Spleen (tissue), 11 donors: Measurements from ENCODE around the gene NPHP4. TPM values are rescaled to one million over a fixed set of nuclear protein-coding genes. Genes with fewer than 3 reads are reported as not detected.
A peak's percentile ranks its signal among the peaks of the same experiment; 100 is the strongest.

ENCODE experiments used
- DNase-seq: peaks from one replicate; pipeline ENCODE4 v3.0.0-alpha.2; 2020
- H3K27ac ChIP-seq, 8 donors: fragments of 200-600 bp; sonication (generic) in 7 of 8; 1 replicate in 4 of 8; 2 replicates in 4 of 8; pipeline versions ENCODE4 v1.5.0 to v1.8.0; 2016 to 2021; ENCODE audit warnings: inconsistent platforms in 4 of 8, mild to moderate bottlenecking in 4 of 8, moderate library complexity in 1 of 8
- H3K27me3 ChIP-seq, 7 donors: fragments of 200-600 bp; sonication (generic) in 6 of 7; replicated peaks in 1 of 7; 1 replicate in 4 of 7; 2 replicates in 3 of 7; pipeline versions ENCODE4 v1.5.0 to v1.8.0; 2016 to 2021; ENCODE audit warnings: inconsistent platforms in 3 of 7, mild to moderate bottlenecking in 1 of 7
- H3K36me3 ChIP-seq, 6 donors: fragments of 200-600 bp; sonication (generic) in 5 of 6; 1 replicate in 4 of 6; 2 replicates in 2 of 6; pipeline versions ENCODE4 v1.5.0 to v1.8.0; 2016 to 2021; ENCODE audit warnings: inconsistent platforms in 2 of 6
- H3K4me1 ChIP-seq, 6 donors: fragments of 200-600 bp; sonication (generic) in 5 of 6; 1 replicate in 3 of 6; 2 replicates in 3 of 6; pipeline versions ENCODE4 v1.5.0 to v1.8.0; 2016 to 2021; ENCODE audit warnings: inconsistent platforms in 3 of 6
- H3K4me3 ChIP-seq, 8 donors: fragments of 200-600 bp; sonication (generic) in 7 of 8; 1 replicate in 4 of 8; 2 replicates in 4 of 8; pipeline versions ENCODE4 v1.5.0 to v1.8.0; 2016 to 2021; ENCODE audit warnings: inconsistent platforms in 4 of 8, mild to moderate bottlenecking in 4 of 8, moderate library complexity in 2 of 8
- H3K9me3 ChIP-seq, 8 donors: fragments of 200-600 bp; sonication (generic) in 7 of 8; 1 replicate in 4 of 8; 2 replicates in 4 of 8; pipeline versions ENCODE4 v1.5.0 to v1.8.0; 2016 to 2021; ENCODE audit warnings: inconsistent platforms in 4 of 8
- CTCF ChIP-seq, 11 experiments: fragments of 200-600 bp in 7 of 11; fragments of 450-650 bp in 4 of 11; sonication (generic) in 4 of 11; IDR thresholded peaks in 8 of 11; conservative IDR thresholded peaks in 3 of 11; 1 replicate in 7 of 11; 2 replicates in 4 of 11; pipeline versions ENCODE4 v1.4.0 to v1.8.0; 2016 to 2021; ENCODE audit warnings: antibody characterized with exemption in 11 of 11, inconsistent platforms in 4 of 11, mild to moderate bottlenecking in 1 of 11
- POLR2A ChIP-seq, 3 donors: fragments of 450-650 bp; IDR thresholded peaks; one replicate each; pipeline ENCODE4 v1.5.1; 2017; ENCODE audit warnings: antibody characterized with exemption in 3 of 3, mild to moderate bottlenecking in 1 of 3
- POLR2AphosphoS5 ChIP-seq, 3 donors: sonication (generic); formaldehyde crosslinking; IDR thresholded peaks; one replicate each; pipeline ENCODE4 v1.5.1; 2017; ENCODE audit warnings: antibody characterized with exemption in 3 of 3
- WGBS, 5 donors: extraction: QIAGEN DNeasy Blood & Tissue Kit in 3 of 5; methylation state at CpG; one replicate each; pipeline versions ENCODE4 v1.1.5 to v1.1.7; 2013 to 2018; 5-methylcytosine and 5-hydroxymethylcytosine counted together
- intact Hi-C: fragments of 100-400 bp; cut with DNase I; formaldehyde crosslinking; loops from one replicate; pipeline ENCODE4 v1.15.0; 2023; ENCODE audit warnings: low total_unique reads
- polyA plus RNA-seq, 3 donors: library from polyadenylated mRNA; stranded (reverse); fragments of 200-250 nt; gene quantifications; one replicate each; pipeline ENCODE4 v1.2.1, GENCODE V29; 2013
- total RNA-seq, 7 donors: library from RNA; depleted of rRNA in 3 of 7; stranded (reverse); fragments of >200 nt in 3 of 7; fragmentation: NEBNext Ultra II Directional in 4 of 7; extraction: Animal tissue kit (Norgen Biotek cat#: 25700) in 4 of 7; gene quantifications; one replicate each; pipeline versions ENCODE4 v1.1.0 to v1.2.1, GENCODE V29; 2016 to 2021
- donor health status: healthy with polysubstance abuse.
- donor health status: DM: no; HTN: no; CAD: no; lungs with moderate emphysema.
- donor health status: DM: no; HTN: no; CAD: no.
- donor health status: Bipolar disorder and iron deficiency.
- donor health status: healthy.
- donor health status: DM: no; HTN: no; CAD: no.
- donor health status: DM: yes; HTN: yes; CAD: no.

NPHP4 gene
- total and polyA plus RNA-seq, 10 donors: 1.2 to 17.5 (median 9.4) TPM

DNA sequence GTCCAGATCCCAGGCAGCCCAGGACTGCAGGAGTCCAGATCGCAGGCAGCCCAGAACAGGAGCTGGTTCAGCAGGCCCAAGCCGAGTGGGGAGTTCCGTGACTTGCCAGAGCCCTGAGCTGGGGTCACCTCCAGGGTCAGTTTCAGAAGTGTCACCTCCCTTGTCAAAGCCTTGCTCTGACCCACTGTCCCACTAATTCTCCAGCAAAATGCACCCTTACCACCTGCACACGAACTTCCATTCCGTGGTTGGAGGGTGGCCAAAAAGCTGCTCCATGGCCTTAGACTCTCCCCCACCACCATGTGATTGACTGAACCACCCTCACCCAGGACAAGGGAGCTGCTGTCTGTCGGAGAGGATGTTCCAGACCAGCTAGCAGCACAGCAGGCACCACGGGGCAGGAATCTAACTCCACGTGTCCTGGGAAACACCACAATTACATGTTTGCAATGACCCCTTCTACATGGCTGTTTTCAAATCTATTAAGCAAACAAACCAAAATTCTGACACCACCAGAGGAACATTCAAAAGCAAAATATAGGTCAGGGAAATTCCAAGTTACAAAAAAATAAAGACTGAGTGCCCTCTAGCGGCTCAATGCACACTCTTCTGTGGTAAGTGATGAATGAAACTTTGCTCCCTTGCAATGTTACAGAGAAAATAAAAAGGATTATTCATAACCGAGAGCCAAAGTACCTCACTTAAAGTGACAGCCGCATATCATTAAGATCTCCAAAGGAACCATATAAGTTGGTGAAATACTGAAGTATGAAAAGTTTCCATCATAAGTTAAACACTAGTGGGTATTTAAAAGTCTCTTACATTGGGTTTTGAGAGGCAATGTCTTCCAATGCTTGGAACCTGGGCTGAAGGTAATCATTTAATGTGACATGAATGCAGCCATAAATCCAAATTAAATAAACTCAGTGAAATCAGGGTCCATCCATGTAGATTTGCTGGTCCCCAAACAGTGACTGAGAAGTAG is 76.3 kb downstream of the NPHP4 start:
- TF ChIP-seq POLR2AphosphoS5 (IDR thresholded peaks at IDR 0.05) (no peak), CTCF (IDR thresholded peaks at IDR 0.05 in 8 of 11, conservative IDR thresholded peaks at IDR 0.05 in 3 of 11) (peak in 10 of 11 experiments; percentile 31 to 68 (median 58))
- Histone ChIP-seq H3K4me3 (no peak overlapping the region), H3K27me3 (no peaks in the 10 kb centered on the region), H3K9me3 (no peaks in the 10 kb centered on the region), H3K4me1 (peaks cover 0 to 8% (median 0%) of the 10 kb centered on the region in 6 donors), H3K27ac (no peak overlapping the region), H3K36me3 (peaks cover 0 to 17% (median 0%) of the 10 kb centered on the region in 6 donors)
- 55 to 71% (median 61%) methylated on average over 11 of the region's 11 CpGs for WGBS, 5 donors
- intact Hi-C loops: loop anchor here (10.0 kb wide), 1 partner anchor 401 kb away; no protein-coding TSS in a partner anchor
- DNase-seq: no peak

GRCh38 chr1:5914676-5915365 is 77.4 kb downstream of the NPHP4 start:
- no peaks in the 10 kb centered on the region for H3K27me3 ChIP-seq
- 92 to 95% (median 93%) methylated on average over 12 to 14 of the region's 14 CpGs for WGBS, 5 donors
- no peaks in the 10 kb centered on the region for H3K9me3 ChIP-seq
- intact Hi-C loops: loop anchor here (10.0 kb wide), 1 partner anchor 400 kb away; no protein-coding TSS in a partner anchor
- TF ChIP-seq POLR2AphosphoS5 (IDR thresholded peaks at IDR 0.05): no peak
- TF ChIP-seq POLR2A (IDR thresholded peaks at IDR 0.05): no peak
- no peak for DNase-seq
- peaks cover 0 to 10% (median 0%) of the 10 kb centered on the region in 6 donors for H3K36me3 ChIP-seq
- H3K27ac ChIP-seq: no peak overlapping the region
- no peak overlapping the region for H3K4me3 ChIP-seq
- peaks cover 0 to 8% (median 0%) of the 10 kb centered on the region in 6 donors for H3K4me1 ChIP-seq

DNA sequence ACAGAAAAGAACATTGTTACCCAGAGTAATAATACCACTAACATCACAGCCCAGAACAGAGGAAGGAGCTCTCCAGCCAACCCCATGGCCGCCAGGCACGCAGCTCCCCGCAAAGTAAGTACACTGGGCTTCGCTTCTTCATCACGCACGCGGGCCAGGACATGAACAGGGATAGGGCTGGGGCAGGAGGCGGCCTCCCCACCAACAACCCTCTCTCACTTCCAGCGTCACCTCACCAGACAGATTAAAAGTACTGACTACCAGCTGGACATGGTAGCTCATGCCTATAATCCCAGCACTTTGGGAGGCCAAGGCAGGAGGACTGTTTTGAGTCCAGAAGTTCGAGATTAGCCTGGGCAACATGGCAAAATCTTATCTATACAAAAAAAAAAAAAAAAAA is 78.3 kb downstream of the NPHP4 start:
- Histone ChIP-seq H3K27me3 (no peaks in the 10 kb centered on the region), H3K4me3 (no peak overlapping the region), H3K27ac (no peak overlapping the region), H3K9me3 (no peaks in the 10 kb centered on the region), H3K4me1 (peaks cover 0 to 8% (median 0%) of the 10 kb centered on the region in 6 donors), H3K36me3 (peaks cover 0 to 14% (median 0%) of the 10 kb centered on the region in 6 donors)
- 94 to 99% (median 96%) methylated on average over 10 of the region's 10 CpGs for WGBS, 5 donors
- peak; percentile 42 for DNase-seq
- intact Hi-C loops: loop anchor here (10.0 kb wide), 1 partner anchor 399 kb away; no protein-coding TSS in a partner anchor
- no peak for TF ChIP-seq POLR2A (IDR thresholded peaks at IDR 0.05)
- no peak for TF ChIP-seq POLR2AphosphoS5 (IDR thresholded peaks at IDR 0.05)
- no peak for TF ChIP-seq CTCF (IDR thresholded peaks at IDR 0.05 in 8 of 11, conservative IDR thresholded peaks at IDR 0.05 in 3 of 11)

GRCh38 chr1:5913078-5913845 is 79.0 kb downstream of the NPHP4 start:
- Histone ChIP-seq H3K36me3 (peaks cover 0 to 20% (median 0%) of the 10 kb centered on the region in 6 donors), H3K9me3 (no peaks in the 10 kb centered on the region), H3K27ac (no peak overlapping the region), H3K4me3 (no peak overlapping the region), H3K27me3 (no peaks in the 10 kb centered on the region), H3K4me1 (peaks cover 0 to 8% (median 0%) of the 10 kb centered on the region in 6 donors)
- intact Hi-C loops: loop anchor here (10.0 kb wide), 1 partner anchor 398 kb away; no protein-coding TSS in a partner anchor
- peak; percentile 32 for DNase-seq
- WGBS, 5 donors: 86 to 91% (median 90%) methylated on average over 14 of the region's 14 CpGs
- TF ChIP-seq POLR2A (IDR thresholded peaks at IDR 0.05) (no peak), POLR2AphosphoS5 (IDR thresholded peaks at IDR 0.05) (no peak), CTCF (IDR thresholded peaks at IDR 0.05 in 8 of 11, conservative IDR thresholded peaks at IDR 0.05 in 3 of 11) (no peak)
